ENCODE measurements around the gene SH2B2.

Gene SH2B2

GRCh38 chr7:102286237-102287110 is at the start of gene SH2B2:
Gene SH2B2 (plus strand): TSS chr7:102286868. CDS start chr7:102300551, 13,683 bp downstream.
- DNase-seq (ENCODE audit: insufficient read length, low spot score): no peak
- FAIRE-seq: no peak
- TF ChIP-seq CTCF (IDR thresholded peaks at IDR 0.05; ENCODE audit: insufficient read depth, missing control alignments): no peak

GRCh38 chr7:102239206-102239820 is 47.4 kb upstream of the SH2B2 start:
- DNase-seq (ENCODE audit: insufficient read length, low spot score): no peak
- no peak for TF ChIP-seq CTCF (IDR thresholded peaks at IDR 0.05; ENCODE audit: insufficient read depth, missing control alignments)
- no peak for FAIRE-seq

GRCh38 chr7:102241431-102241830 is 45.2 kb upstream of the SH2B2 start:
- DNase-seq (ENCODE audit: insufficient read length, low spot score) (no peak), FAIRE-seq (no peak)
- TF ChIP-seq CTCF (IDR thresholded peaks at IDR 0.05; ENCODE audit: insufficient read depth, missing control alignments): no peak

GRCh38 chr7:102244601-102245000 is 42.1 kb upstream of the SH2B2 start:
- no peak for TF ChIP-seq CTCF (IDR thresholded peaks at IDR 0.05; ENCODE audit: insufficient read depth, missing control alignments)
- DNase-seq (ENCODE audit: insufficient read length, low spot score): no peak
- FAIRE-seq: no peak

- TF ChIP-seq CTCF (IDR thresholded peaks at IDR 0.05; ENCODE audit: insufficient read depth, missing control alignments): no peak
- DNase-seq (ENCODE audit: insufficient read length, low spot score): no peak
- FAIRE-seq: no peak
Measured at GRCh38 chr7:102248081-102248455, 38.6 kb upstream of the SH2B2 start.

GRCh38 chr7:102248456-102249395 is 37.9 kb upstream of the SH2B2 start:
- no peak for DNase-seq (ENCODE audit: insufficient read length, low spot score)
- no peak for FAIRE-seq
- TF ChIP-seq CTCF (IDR thresholded peaks at IDR 0.05; ENCODE audit: insufficient read depth, missing control alignments): no peak
